IgD-negative memory B cell (primary cell): ENCODE results near the gene KDM3B. TPM values are rescaled to one million over a fixed set of nuclear protein-coding genes. Genes with fewer than 3 reads are reported as not detected.
"Not testable (repeated sequence)": the region's sequence is repeated elsewhere in the genome, so short reads cannot be mapped to it uniquely, and the experiment has no call there.

ENCODE experiments used
- H3K27ac Mint-ChIP-seq, 3 donors: one replicate each; pipeline ENCODE4 v1.8.0; 2020 to 2022; ENCODE audit warnings: mild to moderate bottlenecking in 3 of 3, mixed read lengths in 3 of 3, moderate library complexity in 1 of 3
- H3K27me3 Mint-ChIP-seq: one replicate; pipeline ENCODE4 v1.8.0; 2021; ENCODE audit warnings: mixed read lengths
- H3K36me3 Mint-ChIP-seq: one replicate; pipeline ENCODE4 v1.8.0; 2020; ENCODE audit warnings: mild to moderate bottlenecking, mixed read lengths
- H3K4me1 Mint-ChIP-seq, 3 donors: one replicate each; pipeline ENCODE4 v1.8.0; 2020 to 2022; ENCODE audit warnings: mixed read lengths in 3 of 3, mild to moderate bottlenecking in 1 of 3
- H3K4me3 Mint-ChIP-seq, 4 donors: one replicate each; pipeline ENCODE4 v1.8.0; 2020 to 2022; ENCODE audit warnings: mild to moderate bottlenecking in 4 of 4, mixed read lengths in 4 of 4, moderate library complexity in 3 of 4
- H3K9me3 Mint-ChIP-seq, 3 donors: one replicate each; pipeline ENCODE4 v1.8.0; 2020 to 2021; ENCODE audit warnings: mixed read lengths in 3 of 3, mild to moderate bottlenecking in 1 of 3
- polyA plus RNA-seq: library from polyadenylated mRNA; unstranded; fragments of 300-500 nt; fragmentation: Illumina TruSeq; gene quantifications from one replicate; pipeline ENCODE4 v1.2.3, GENCODE V29; 2021

Gene KDM3B
- polyA plus RNA-seq, 1 donor from 2014 or later, result 18.1 TPM

GRCh38 chr5:138408023-138408422 is 55.5 kb downstream of the KDM3B start:
- Mint-ChIP-seq H3K27ac (peak overlapping the region; percentile 55 to 92 (median 73)), H3K9me3 (peaks cover 0 to 2% (median 0%) of the 10 kb centered on the region in 3 donors), H3K4me1 (peaks cover 11 to 15% (median 13%) of the 10 kb centered on the region in 3 donors), H3K36me3 (peaks cover 17% of the 10 kb centered on the region), H3K4me3 (peak overlapping the region in 3 of 4 donors; percentile 8 to 83 (median 46)), H3K27me3 (no peaks in the 10 kb centered on the region)

GRCh38 chr5:138410996-138411640 is 58.6 kb downstream of the KDM3B start:
- not testable (repeated sequence) for H3K4me3 Mint-ChIP-seq, H3K9me3 Mint-ChIP-seq, H3K27me3 Mint-ChIP-seq, H3K27ac Mint-ChIP-seq
- Mint-ChIP-seq H3K4me1 (peaks cover 11 to 15% (median 13%) of the 10 kb centered on the region in 3 donors), H3K36me3 (peaks cover 16% of the 10 kb centered on the region)

- peaks cover 5% of the 10 kb centered on the region for H3K36me3 Mint-ChIP-seq
Observed at GRCh38 chr5:138418444-138418843, 66.0 kb downstream of the KDM3B start.

GRCh38 chr5:138425079-138425478 is 72.6 kb downstream of the KDM3B start:
- peaks cover 11% of the 10 kb centered on the region for H3K36me3 Mint-ChIP-seq
- H3K27me3 Mint-ChIP-seq, result no peaks in the 10 kb centered on the region
- H3K9me3 Mint-ChIP-seq, result no peaks in the 10 kb centered on the region
- no peak overlapping the region for H3K4me3 Mint-ChIP-seq
- peak overlapping the region in 1 of 3 donors; percentile 17 for H3K27ac Mint-ChIP-seq
- no peaks in the 10 kb centered on the region for H3K4me1 Mint-ChIP-seq

More at GRCh38 chr5:138418444-138418843, 66.0 kb downstream of the KDM3B start:
- Mint-ChIP-seq H3K27ac (no peak overlapping the region), H3K27me3 (no peaks in the 10 kb centered on the region), H3K4me1 (no peaks in the 10 kb centered on the region), H3K4me3 (no peak overlapping the region), H3K9me3 (no peaks in the 10 kb centered on the region)

GRCh38 chr5:138435943-138436342 is 83.5 kb downstream of the KDM3B start:
- Mint-ChIP-seq H3K27me3 (no peaks in the 10 kb centered on the region), H3K9me3 (no peaks in the 10 kb centered on the region), H3K36me3 (peaks cover 9% of the 10 kb centered on the region), H3K4me3 (no peak overlapping the region), H3K27ac (no peak overlapping the region), H3K4me1 (peaks cover 7 to 13% (median 9%) of the 10 kb centered on the region in 3 donors)

GRCh38 chr5:138438003-138438723 is 85.7 kb downstream of the KDM3B start:
- H3K9me3 Mint-ChIP-seq, result no peaks in the 10 kb centered on the region
- H3K4me1 Mint-ChIP-seq, result peaks cover 7 to 13% (median 9%) of the 10 kb centered on the region in 3 donors
- H3K36me3 Mint-ChIP-seq, result peaks cover 5% of the 10 kb centered on the region
- H3K27ac Mint-ChIP-seq, result peak overlapping the region in 2 of 3 donors; percentile 60 to 86
- H3K27me3 Mint-ChIP-seq, result no peaks in the 10 kb centered on the region
- H3K4me3 Mint-ChIP-seq, result peak overlapping the region; percentile 55 to 94 (median 80)

- H3K4me3 Mint-ChIP-seq, result peak within 1 kb of the TSS; percentile 55 to 94 (median 84)
- peaks cover 7 to 13% (median 9%) of the 10 kb centered on the region in 3 donors for H3K4me1 Mint-ChIP-seq
- no peaks in the 10 kb centered on the region for H3K9me3 Mint-ChIP-seq
- H3K36me3 Mint-ChIP-seq, result peaks cover 5% of the 10 kb centered on the region
- H3K27ac Mint-ChIP-seq, result peak within 1 kb of the TSS in 2 of 3 donors; percentile 86 to 92
- no peaks in the 10 kb centered on the region for H3K27me3 Mint-ChIP-seq
Observed at GRCh38 chr5:138438724-138439476, 86.4 kb downstream of the KDM3B start, which contains the start of gene REEP2. Gene REEP2, plus strand, starts transcription at chr5:138439057. Its CDS starts 152 bp downstream, at chr5:138439209.

- Mint-ChIP-seq H3K27me3 (no peaks in the 10 kb centered on the region), H3K36me3 (peaks cover 3% of the 10 kb centered on the region), H3K4me3 (peak overlapping the region; percentile 45 to 90 (median 80)), H3K27ac (peak overlapping the region in 1 of 3 donors; percentile 92), H3K4me1 (peaks cover 7 to 13% (median 9%) of the 10 kb centered on the region in 3 donors), H3K9me3 (no peaks in the 10 kb centered on the region)
Observed at GRCh38 chr5:138439477-138440158, 87.1 kb downstream of the KDM3B start.

GRCh38 chr5:138440159-138441073 is 87.9 kb downstream of the KDM3B start:
- H3K4me1 Mint-ChIP-seq, result peaks cover 7 to 13% (median 9%) of the 10 kb centered on the region in 3 donors
- H3K27ac Mint-ChIP-seq, result no peak overlapping the region
- no peaks in the 10 kb centered on the region for H3K27me3 Mint-ChIP-seq
- H3K36me3 Mint-ChIP-seq, result no peaks in the 10 kb centered on the region
- peak overlapping the region in 3 of 4 donors; percentile 13 to 63 (median 45) for H3K4me3 Mint-ChIP-seq
- no peaks in the 10 kb centered on the region for H3K9me3 Mint-ChIP-seq

- no peak overlapping the region for H3K4me3 Mint-ChIP-seq
- no peaks in the 10 kb centered on the region for H3K9me3 Mint-ChIP-seq
- no peak overlapping the region for H3K27ac Mint-ChIP-seq
- H3K36me3 Mint-ChIP-seq, result no peaks in the 10 kb centered on the region
- peaks cover 7 to 13% (median 9%) of the 10 kb centered on the region in 3 donors for H3K4me1 Mint-ChIP-seq
- H3K27me3 Mint-ChIP-seq, result no peaks in the 10 kb centered on the region
Observed at GRCh38 chr5:138441221-138441620, 88.7 kb downstream of the KDM3B start.

- H3K27ac Mint-ChIP-seq, result peak overlapping the region in 1 of 3 donors; percentile 73
- peaks cover 0 to 6% (median 5%) of the 10 kb centered on the region in 3 donors for H3K4me1 Mint-ChIP-seq
- peaks cover 1% of the 10 kb centered on the region for H3K27me3 Mint-ChIP-seq
- no peak overlapping the region for H3K4me3 Mint-ChIP-seq
- H3K36me3 Mint-ChIP-seq, result no peaks in the 10 kb centered on the region
- H3K9me3 Mint-ChIP-seq, result no peaks in the 10 kb centered on the region
Observed at GRCh38 chr5:138444078-138444773, 91.7 kb downstream of the KDM3B start.

- H3K4me3 Mint-ChIP-seq, result no peak overlapping the region
- H3K27ac Mint-ChIP-seq, result peak overlapping the region in 1 of 3 donors; percentile 73
- H3K27me3 Mint-ChIP-seq, result peaks cover 3% of the 10 kb centered on the region
- no peaks in the 10 kb centered on the region for H3K36me3 Mint-ChIP-seq
- no peaks in the 10 kb centered on the region for H3K9me3 Mint-ChIP-seq
- peaks cover 2 to 5% (median 4%) of the 10 kb centered on the region in 3 donors for H3K4me1 Mint-ChIP-seq
Observed at GRCh38 chr5:138444774-138445546, 92.5 kb downstream of the KDM3B start.
